ENCODE results near the gene CD82.
"Not testable (repeated sequence)": the region's sequence is repeated elsewhere in the genome, so short reads cannot be mapped to it uniquely, and the experiment has no call there.

Gene CD82

GRCh38 chr11:44652901-44653644, 87.6 kb downstream of the CD82 start:
- TF ChIP-seq CTCF (conservative IDR thresholded peaks at IDR 0.05; ENCODE audit: low read length) = no peak

GRCh38 chr11:44654057-44654456, 88.6 kb downstream of the CD82 start:
- no peak for TF ChIP-seq CTCF (conservative IDR thresholded peaks at IDR 0.05; ENCODE audit: low read length)
- H3K4me3 ChIP-seq (ENCODE audit: low read length) = no peak overlapping the region
- DNase-seq (ENCODE audit: low read depth) = no peak

More at GRCh38 chr11:44652901-44653644, 87.6 kb downstream of the CD82 start:
- no peak for DNase-seq (ENCODE audit: low read depth)
- H3K4me3 ChIP-seq (ENCODE audit: low read length) = no peak overlapping the region

GRCh38 chr11:44654596-44654995, 89.1 kb downstream of the CD82 start:
- no peak for TF ChIP-seq CTCF (conservative IDR thresholded peaks at IDR 0.05; ENCODE audit: low read length)
- DNase-seq (ENCODE audit: low read depth) = no peak
- no peak overlapping the region for H3K4me3 ChIP-seq (ENCODE audit: low read length)

- TF ChIP-seq CTCF (conservative IDR thresholded peaks at IDR 0.05; ENCODE audit: low read length) = no peak
- DNase-seq (ENCODE audit: low read depth) = no peak
- no peak overlapping the region for H3K4me3 ChIP-seq (ENCODE audit: low read length)
Observed at GRCh38 chr11:44657836-44658505, 92.5 kb downstream of the CD82 start.

GRCh38 chr11:44658506-44658850, 93.0 kb downstream of the CD82 start:
- peak; percentile 3 for DNase-seq (ENCODE audit: low read depth)
- TF ChIP-seq CTCF (conservative IDR thresholded peaks at IDR 0.05; ENCODE audit: low read length) = peak; percentile 36
- H3K4me3 ChIP-seq (ENCODE audit: low read length) = no peak overlapping the region

- no peak for DNase-seq (ENCODE audit: low read depth)
- no peak for TF ChIP-seq CTCF (conservative IDR thresholded peaks at IDR 0.05; ENCODE audit: low read length)
- no peak overlapping the region for H3K4me3 ChIP-seq (ENCODE audit: low read length)
Observed at GRCh38 chr11:44659641-44660040, 94.2 kb downstream of the CD82 start.

- DNase-seq (ENCODE audit: low read depth); H3K4me3 ChIP-seq (ENCODE audit: low read length): not testable (repeated sequence)
Observed at GRCh38 chr11:44660535-44660934, 95.1 kb downstream of the CD82 start.
